ENCODE measurements around the gene USP44.

The USP44 gene

GRCh38 chr12:95545731-95546490 is 5.4 kb downstream of the USP44 start:
- H3K79me2 ChIP-seq (ENCODE audit: insufficient read depth, low read length): no peaks in the 10 kb centered on the region
- H3K36me3 ChIP-seq (ENCODE audit: low read length): no peaks in the 10 kb centered on the region
- no peaks in the 10 kb centered on the region for H3K9me3 ChIP-seq (ENCODE audit: insufficient read depth, low read length)
- H3K4me2 ChIP-seq (ENCODE audit: low read depth, low read length, poor library complexity, severe bottlenecking): no peak overlapping the region
- H3K27ac ChIP-seq (ENCODE audit: low read depth, low read length): no peak overlapping the region
- H3K9ac ChIP-seq (ENCODE audit: low read length): no peak overlapping the region
- no peak for TF ChIP-seq EZH2phosphoT487 (conservative IDR thresholded peaks at IDR 0.05; ENCODE audit: low read length)
- TF ChIP-seq CTCF (IDR thresholded peaks at IDR 0.05; ENCODE audit: insufficient read depth, low read length, poor library complexity, severe bottlenecking): no peak
- no peaks in the 10 kb centered on the region for H3F3A ChIP-seq (ENCODE audit: insufficient read depth)
- no peaks in the 10 kb centered on the region for H4K20me1 ChIP-seq (ENCODE audit: low read depth, low read length)
- no peaks in the 10 kb centered on the region for H3K9me2 ChIP-seq (replicated peaks; ENCODE audit: insufficient read depth, low read length)
- H3K27me3 ChIP-seq (ENCODE audit: low read length): no peaks in the 10 kb centered on the region
- no peak overlapping the region for H2AFZ ChIP-seq (ENCODE audit: low read depth, low read length, severe bottlenecking)
- no peak overlapping the region for H3K4me3 ChIP-seq (ENCODE audit: insufficient read depth, low read length, poor library complexity, severe bottlenecking)

GRCh38 chr12:95545303-95545702 is 6.0 kb downstream of the USP44 start:
- Histone ChIP-seq H2AFZ (ENCODE audit: low read depth, low read length, severe bottlenecking) (no peak overlapping the region), H3K4me3 (ENCODE audit: insufficient read depth, low read length, poor library complexity, severe bottlenecking) (no peak overlapping the region)

GRCh38 chr12:95544756-95545155 is 6.5 kb downstream of the USP44 start:
- Histone ChIP-seq H3K36me3 (ENCODE audit: low read length) (no peaks in the 10 kb centered on the region), H3K79me2 (ENCODE audit: insufficient read depth, low read length) (no peaks in the 10 kb centered on the region), H3K9ac (ENCODE audit: low read length) (no peak overlapping the region), H4K20me1 (ENCODE audit: low read depth, low read length) (no peaks in the 10 kb centered on the region), H3K9me3 (ENCODE audit: insufficient read depth, low read length) (no peaks in the 10 kb centered on the region), H3K27me3 (ENCODE audit: low read length) (no peaks in the 10 kb centered on the region), H3K4me3 (ENCODE audit: insufficient read depth, low read length, poor library complexity, severe bottlenecking) (no peak overlapping the region), H3F3A (ENCODE audit: insufficient read depth) (no peaks in the 10 kb centered on the region), H2AFZ (ENCODE audit: low read depth, low read length, severe bottlenecking) (no peak overlapping the region), H3K9me2 (replicated peaks; ENCODE audit: insufficient read depth, low read length) (no peaks in the 10 kb centered on the region), H3K4me2 (ENCODE audit: low read depth, low read length, poor library complexity, severe bottlenecking) (no peak overlapping the region), H3K27ac (ENCODE audit: low read depth, low read length) (no peak overlapping the region)
- TF ChIP-seq CTCF (IDR thresholded peaks at IDR 0.05; ENCODE audit: insufficient read depth, low read length, poor library complexity, severe bottlenecking): no peak
- TF ChIP-seq EZH2phosphoT487 (conservative IDR thresholded peaks at IDR 0.05; ENCODE audit: low read length): no peak

More at GRCh38 chr12:95545303-95545702, 6.0 kb downstream of the USP44 start:
- no peak overlapping the region for H3K27ac ChIP-seq (ENCODE audit: low read depth, low read length)
- no peaks in the 10 kb centered on the region for H3K79me2 ChIP-seq (ENCODE audit: insufficient read depth, low read length)
- H3K9me2 ChIP-seq (replicated peaks; ENCODE audit: insufficient read depth, low read length): no peaks in the 10 kb centered on the region
- H3F3A ChIP-seq (ENCODE audit: insufficient read depth): no peaks in the 10 kb centered on the region
- H3K36me3 ChIP-seq (ENCODE audit: low read length): no peaks in the 10 kb centered on the region
- no peaks in the 10 kb centered on the region for H3K27me3 ChIP-seq (ENCODE audit: low read length)
- H4K20me1 ChIP-seq (ENCODE audit: low read depth, low read length): no peaks in the 10 kb centered on the region
- H3K9ac ChIP-seq (ENCODE audit: low read length): no peak overlapping the region
- H3K4me2 ChIP-seq (ENCODE audit: low read depth, low read length, poor library complexity, severe bottlenecking): no peak overlapping the region
- no peak for TF ChIP-seq EZH2phosphoT487 (conservative IDR thresholded peaks at IDR 0.05; ENCODE audit: low read length)
- no peak for TF ChIP-seq CTCF (IDR thresholded peaks at IDR 0.05; ENCODE audit: insufficient read depth, low read length, poor library complexity, severe bottlenecking)
- H3K9me3 ChIP-seq (ENCODE audit: insufficient read depth, low read length): no peaks in the 10 kb centered on the region

All from SU-DHL-6 (cell line).